Lower lobe of right lung (tissue), 2 donors: ENCODE data around the gene PRRT3. TPM values are rescaled to one million over a fixed set of nuclear protein-coding genes. Genes with fewer than 3 reads are reported as not detected.
"Not testable (repeated sequence)": the region's sequence is repeated elsewhere in the genome, so short reads cannot be mapped to it uniquely, and the experiment has no call there.

Experiments
- ATAC-seq, 2 donors: fragments of 200-7000 bp; cut with Tn5 transposase; one replicate each; pipeline ENCODE4 v1.9.1; 2020 to 2022; ENCODE audit warnings: mild to moderate bottlenecking in 2 of 2, moderate library complexity in 2 of 2
- DNase-seq: peaks from one replicate; pipeline ENCODE4 v3.0.0-alpha.2; 2020
- H3K27ac ChIP-seq: fragments of 200-600 bp; one replicate; pipeline ENCODE4 v1.8.0; 2022
- H3K27me3 ChIP-seq: fragments of 200-600 bp; one replicate; pipeline ENCODE4 v1.8.0; 2022; ENCODE audit warnings: low read depth
- H3K36me3 ChIP-seq: fragments of 200-600 bp; one replicate; pipeline ENCODE4 v1.8.0; 2022; ENCODE audit warnings: mild to moderate bottlenecking
- H3K4me1 ChIP-seq: fragments of 200-600 bp; one replicate; pipeline ENCODE4 v1.8.0; 2022
- H3K4me3 ChIP-seq: fragments of 200-600 bp; one replicate; pipeline ENCODE4 v1.8.0; 2022; ENCODE audit warnings: mild to moderate bottlenecking
- H3K9me3 ChIP-seq: fragments of 200-600 bp; one replicate; pipeline ENCODE4 v1.8.0; 2022
- CTCF ChIP-seq: fragments of 200-600 bp; IDR thresholded peaks from one replicate; pipeline ENCODE4 v1.8.0; 2022; ENCODE audit warnings: antibody characterized with exemption, mild to moderate bottlenecking
- intact Hi-C: fragments of 100-400 bp; cut with DNase I; formaldehyde crosslinking; loops from one replicate; pipeline ENCODE4 v1.11.0; 2022
- total RNA-seq: library from RNA; stranded (reverse); fragmentation: NEBNext Ultra II Directional; extraction: Animal tissue kit (Norgen Biotek cat#: 25700); gene quantifications from one replicate; pipeline ENCODE4 v1.2.1, GENCODE V29; 2021
- donor health status: DM: no; HTN: yes; CAD: no; lungs with severe emphysema.

The PRRT3 gene
- total RNA-seq, 1 donor from 2014 or later, result 2.1 TPM

GRCh38 chr3:9940746-9941145 is 11.5 kb downstream of the PRRT3 start:
- ATAC-seq, result no peak
- no peak for TF ChIP-seq CTCF

DNA sequence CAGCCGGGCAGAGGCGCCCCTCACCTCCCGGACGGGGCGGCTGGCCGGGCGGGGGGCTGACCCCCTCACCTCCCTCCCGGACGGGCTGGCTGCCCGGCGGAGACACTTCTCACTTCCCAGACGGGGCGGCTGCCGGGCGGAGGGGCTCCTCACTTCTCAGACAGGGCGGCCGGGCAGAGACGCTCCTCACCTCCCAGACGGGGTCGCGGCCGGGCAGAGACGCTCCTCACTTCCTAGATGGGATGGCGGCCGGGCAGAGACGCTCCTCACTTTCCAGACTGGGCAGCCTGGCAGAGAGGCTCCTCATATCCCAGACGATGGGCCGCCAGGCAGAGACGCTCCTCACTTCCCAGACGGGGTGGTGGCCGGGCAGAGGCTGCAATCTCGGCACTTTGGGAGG is 12.3 kb downstream of the PRRT3 start:
- H3K9me3 ChIP-seq, H3K4me3 ChIP-seq, DNase-seq, intact Hi-C loops, H3K27me3 ChIP-seq, H3K27ac ChIP-seq, ATAC-seq: not testable (repeated sequence)
- Histone ChIP-seq H3K4me1 (peaks cover 18% of the 10 kb centered on the region), H3K36me3 (peaks cover 69% of the 10 kb centered on the region)

More at GRCh38 chr3:9940746-9941145, 11.5 kb downstream of the PRRT3 start:
- Histone ChIP-seq H3K27ac (no peak overlapping the region), H3K4me1 (peaks cover 9% of the 10 kb centered on the region), H3K36me3 (peaks cover 68% of the 10 kb centered on the region), H3K27me3 (no peaks in the 10 kb centered on the region), H3K4me3 (no peak overlapping the region), H3K9me3 (no peaks in the 10 kb centered on the region)
- intact Hi-C loops, result no loop called here
- DNase-seq, result no peak

DNA sequence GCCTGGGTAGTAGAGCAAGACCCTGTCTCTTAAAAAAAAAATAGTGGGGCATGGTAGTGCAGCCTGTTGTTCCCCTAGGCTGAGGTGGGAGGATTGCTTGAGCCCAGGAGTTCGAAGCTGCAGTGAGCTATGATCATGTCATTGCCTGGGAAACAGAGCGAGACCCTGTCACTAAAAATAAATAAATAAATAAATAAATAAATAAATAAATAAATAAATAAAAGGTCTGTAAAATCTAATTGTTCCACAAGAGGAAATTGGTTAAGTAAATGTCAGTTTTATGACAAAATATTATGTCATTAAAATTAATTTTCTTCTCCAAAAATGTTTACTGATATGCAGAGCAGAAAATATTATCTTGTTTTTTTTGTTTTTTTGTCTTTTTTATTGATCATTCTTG is 13.2 kb downstream of the PRRT3 start:
- no peak for ATAC-seq
- Histone ChIP-seq H3K27me3 (no peaks in the 10 kb centered on the region), H3K4me3 (no peak overlapping the region), H3K9me3 (no peaks in the 10 kb centered on the region), H3K36me3 (peaks cover 62% of the 10 kb centered on the region), H3K4me1 (peaks cover 24% of the 10 kb centered on the region), H3K27ac (no peak overlapping the region)
- TF ChIP-seq CTCF, result no peak
- DNase-seq, result no peak
- intact Hi-C loops, result no loop called here

DNA sequence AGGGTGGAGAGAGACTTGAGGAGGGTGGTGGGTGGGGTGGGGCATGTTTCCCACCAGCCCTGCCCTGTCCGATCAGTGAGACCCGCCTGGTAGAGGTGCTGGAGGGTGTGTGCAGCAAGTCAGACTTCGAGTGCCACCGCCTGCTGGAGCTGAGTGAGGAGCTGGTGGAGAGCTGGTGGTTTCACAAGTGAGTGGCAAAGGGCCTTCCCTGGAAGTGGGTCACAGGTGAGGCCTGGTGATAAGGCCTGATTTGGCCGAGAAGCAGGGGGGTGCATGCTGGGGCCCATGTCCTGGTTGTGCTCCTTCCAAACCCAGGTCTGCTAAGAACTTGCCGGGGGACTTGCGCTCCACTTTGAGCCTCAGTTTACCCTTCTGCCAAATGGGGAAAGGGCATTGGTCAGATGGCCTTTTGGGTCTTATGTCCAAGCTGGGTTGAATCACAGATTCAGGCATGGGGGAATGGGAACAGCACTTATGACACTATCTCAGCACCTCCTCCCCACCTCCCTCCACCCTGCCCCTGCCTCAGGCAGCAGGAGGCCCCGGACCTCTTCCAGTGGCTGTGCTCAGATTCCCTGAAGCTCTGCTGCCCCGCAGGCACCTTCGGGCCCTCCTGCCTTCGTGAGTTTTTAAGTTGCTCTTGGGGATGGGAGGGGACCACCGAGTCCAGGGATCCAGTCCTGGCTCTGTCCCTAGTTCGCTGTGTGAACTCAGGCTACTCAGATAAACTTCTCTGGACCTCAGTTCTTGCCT is 14.5 kb downstream of the PRRT3 start:
- Histone ChIP-seq H3K4me3 (no peak overlapping the region), H3K9me3 (no peaks in the 10 kb centered on the region), H3K36me3 (peaks cover 49% of the 10 kb centered on the region), H3K27me3 (no peaks in the 10 kb centered on the region), H3K4me1 (peaks cover 28% of the 10 kb centered on the region), H3K27ac (no peak overlapping the region)
- no peak for TF ChIP-seq CTCF
- ATAC-seq (no peak), DNase-seq (no peak)
- intact Hi-C loops, result no loop called here

DNA sequence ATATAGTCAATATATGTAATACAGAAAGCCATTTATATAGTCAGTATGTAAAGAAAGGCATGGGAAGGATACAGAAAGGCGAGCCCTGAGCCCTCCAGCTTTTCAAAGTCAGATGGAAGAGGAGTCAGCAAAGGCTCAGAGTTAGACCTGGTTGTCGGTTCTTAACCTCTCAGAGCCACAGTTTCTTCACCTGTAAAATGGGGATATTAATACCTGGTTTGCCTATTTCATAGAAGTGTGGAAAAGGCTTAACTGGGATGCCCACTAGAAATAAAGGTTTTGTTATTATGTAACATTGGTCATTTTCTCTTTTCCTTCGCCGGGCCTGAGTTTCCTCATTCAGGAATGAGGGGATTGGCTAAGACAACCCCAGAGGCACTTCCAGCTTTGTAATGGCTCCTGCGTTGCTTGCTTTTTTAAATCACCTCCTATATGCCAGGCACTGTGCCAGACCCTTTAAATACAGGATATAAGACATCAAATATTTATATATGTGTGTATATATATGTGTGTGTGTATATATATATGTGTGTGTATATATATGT is 16.2 kb downstream of the PRRT3 start:
- intact Hi-C loops, result no loop called here
- H3K36me3 ChIP-seq, result peaks cover 41% of the 10 kb centered on the region
- no peak for ATAC-seq
- no peak for DNase-seq
- TF ChIP-seq CTCF, result no peak
- no peak overlapping the region for H3K27ac ChIP-seq
- H3K9me3 ChIP-seq, result no peaks in the 10 kb centered on the region
- H3K4me3 ChIP-seq, result no peak overlapping the region
- no peaks in the 10 kb centered on the region for H3K27me3 ChIP-seq
- H3K4me1 ChIP-seq, result peaks cover 39% of the 10 kb centered on the region

GRCh38 chr3:9934993-9935392 is 17.2 kb downstream of the PRRT3 start:
- Histone ChIP-seq H3K9me3 (no peaks in the 10 kb centered on the region), H3K27ac (no peak overlapping the region), H3K4me1 (peaks cover 39% of the 10 kb centered on the region), H3K36me3 (peaks cover 48% of the 10 kb centered on the region), H3K4me3 (peak overlapping the region; percentile 95), H3K27me3 (no peaks in the 10 kb centered on the region)
- ATAC-seq (no peak), DNase-seq (no peak)
- intact Hi-C loops, result no loop called here
- no peak for TF ChIP-seq CTCF
